ENCODE data around the gene ARHGAP6. TPM values are rescaled to one million over a fixed set of nuclear protein-coding genes. Genes with fewer than 3 reads are reported as not detected.

Gene ARHGAP6
- total RNA-seq, 1 experiment from 2014 or later: 0.10 TPM

DNA sequence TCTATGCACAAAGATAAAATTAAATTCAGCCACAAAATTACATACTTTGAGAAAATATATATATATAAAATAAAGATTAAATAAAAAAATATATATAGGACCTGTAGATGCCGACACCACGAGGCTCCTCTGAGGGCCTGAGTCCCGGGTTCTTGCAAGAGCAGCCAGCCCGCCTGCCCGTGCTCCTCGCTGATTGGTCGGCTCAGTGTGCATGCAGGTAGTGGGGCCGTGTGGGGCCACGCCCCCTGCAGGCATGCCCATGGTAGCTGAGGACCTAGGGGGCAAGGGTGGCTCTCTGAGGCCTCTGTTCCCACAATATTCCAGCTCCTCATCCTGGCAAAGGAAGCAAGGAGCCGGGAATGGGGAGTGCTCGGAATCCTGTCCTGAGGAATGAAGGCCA, 453.0 kb downstream of the ARHGAP6 start:
- intact Hi-C loops (cut with micrococcal nuclease): no loop called here
- H3K4me2 ChIP-seq (ENCODE audit: low read length): no peak overlapping the region
- no peaks in the 10 kb centered on the region for H3K9me3 ChIP-seq (ENCODE audit: control insufficient read depth in 1 of 2, insufficient read depth in 1 of 2, low read depth in 1 of 2, low read length in 2 of 2)
- ATAC-seq (no peak), DNase-seq (ENCODE audit: low read depth, low spot score) (no peak)
- H3K9me2 ChIP-seq (ENCODE audit: insufficient read depth): no peaks in the 10 kb centered on the region
- TF ChIP-seq EZH2 (IDR thresholded peaks at IDR 0.05) (no peak), SIN3A (IDR thresholded peaks at IDR 0.05; ENCODE audit: low read depth) (no peak), SP1 (IDR thresholded peaks at IDR 0.05; ENCODE audit: low read depth) (no peak), POLR2AphosphoS5 (IDR thresholded peaks at IDR 0.05; ENCODE audit: low read depth, low read length) (no peak), ZNF274 (IDR thresholded peaks at IDR 0.05; ENCODE audit: low read depth, low read length) (no peak), EZH2phosphoT487 (IDR thresholded peaks at IDR 0.05; ENCODE audit: borderline replicate concordance) (no peak), FOSL1 (IDR thresholded peaks at IDR 0.05; ENCODE audit: low read depth) (no peak), ZFX (IDR thresholded peaks at IDR 0.05) (no peak), SRF (IDR thresholded peaks at IDR 0.05; ENCODE audit: low read depth) (no peak), RAD21 (IDR thresholded peaks at IDR 0.05; ENCODE audit: low read depth) (no peak), EGR1 (IDR thresholded peaks at IDR 0.05; ENCODE audit: low read depth) (no peak), ZBTB33 (IDR thresholded peaks at IDR 0.05; ENCODE audit: extremely low read depth, insufficient replicate concordance, low read length) (no peak), CEBPB (IDR thresholded peaks at IDR 0.05; ENCODE audit: low read depth) (no peak), JUND (IDR thresholded peaks at IDR 0.05) (no peak), TCF7L2 (IDR thresholded peaks at IDR 0.05; ENCODE audit: borderline replicate concordance, extremely low read depth, insufficient read depth, insufficient read length) (no peak)
- TF ChIP-seq, protein P1, sequence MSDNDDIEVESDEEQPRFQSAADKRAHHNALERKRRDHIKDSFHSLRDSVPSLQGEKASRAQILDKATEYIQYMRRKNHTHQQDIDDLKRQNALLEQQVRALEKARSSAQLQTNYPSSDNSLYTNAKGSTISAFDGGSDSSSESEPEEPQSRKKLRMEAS (IDR thresholded peaks at IDR 0.05): no peak
- TF ChIP-seq, protein P2, sequence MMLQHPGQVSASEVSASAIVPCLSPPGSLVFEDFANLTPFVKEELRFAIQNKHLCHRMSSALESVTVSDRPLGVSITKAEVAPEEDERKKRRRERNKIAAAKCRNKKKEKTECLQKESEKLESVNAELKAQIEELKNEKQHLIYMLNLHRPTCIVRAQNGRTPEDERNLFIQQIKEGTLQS (IDR thresholded peaks at IDR 0.05): no peak
- no peak overlapping the region for H2AFZ ChIP-seq (ENCODE audit: low read depth, low read length, poor library complexity, severe bottlenecking)
- H3K36me3 ChIP-seq (ENCODE audit: control insufficient read depth in 1 of 2, insufficient read depth in 2 of 2, low read length in 2 of 2): no peaks in the 10 kb centered on the region
- H3K4me3 ChIP-seq (replicated peaks in 1 of 2; ENCODE audit: low read depth in 1 of 2, low read length in 2 of 2): no peak overlapping the region
- POLR2A ChIA-PET: no interaction called here
- RAD21 ChIA-PET (ENCODE audit: low non-redundant PET in 1 of 2, low total read pairs in 2 of 2, uncharacterized antibody in 2 of 2, unreplicated experiment in 2 of 2): no interaction called here
- BruUV-seq (replicated peaks): no TSS peak
- no peaks in the 10 kb centered on the region for H3K27me3 ChIP-seq (ENCODE audit: insufficient read depth, low read length)
- H4K20me1 ChIP-seq (ENCODE audit: insufficient read depth): no peaks in the 10 kb centered on the region
- CTCF ChIA-PET: no interaction called here
- no peaks in the 10 kb centered on the region for H3K79me2 ChIP-seq (ENCODE audit: insufficient read depth, low read length)
- no peak overlapping the region for H3K27ac ChIP-seq (ENCODE audit: low read depth, low read length)
- no peaks in the 10 kb centered on the region for H3K4me1 ChIP-seq (ENCODE audit: control insufficient read depth in 1 of 2, insufficient read depth in 2 of 2, low read length in 2 of 2)
- no peak overlapping the region for H3K9ac ChIP-seq (ENCODE audit: low read length)

All from HCT116 (cell line).